Keratinocyte (primary cell): ENCODE results near the gene EGFR. TPM values are rescaled to one million over a fixed set of nuclear protein-coding genes. Genes with fewer than 3 reads are reported as not detected.

Source experiments
- DNase-seq: peaks from one replicate; pipeline ENCODE4 v3.0.0-alpha.2; 2011; ENCODE audit warnings: low read depth, missing footprints, low spot score
- FAIRE-seq: peaks from 2 replicates; lab custom pipeline; 2011; peaks lifted over from hg19 to GRCh38; lab: Jason Lieb, UNC
- H2AFZ ChIP-seq: 2 replicates; pipeline ENCODE4 v1.6.0; 2012; ENCODE audit warnings: low read length, control low read depth, inconsistent platforms; ENCODE audit not compliant: control insufficient read depth
- H3K27ac ChIP-seq: 2 replicates; pipeline ENCODE4 v1.5.1; 2011; ENCODE audit warnings: low read length; ENCODE audit not compliant: control insufficient read depth, insufficient read depth
- H3K27me3 ChIP-seq: 3 replicates; pipeline ENCODE4 v1.6.0; 2011; ENCODE audit warnings: low read length; ENCODE audit not compliant: control insufficient read depth, insufficient read depth; ENCODE audit errors: extremely low read depth
- H3K36me3 ChIP-seq, 2 experiments: 2 replicates in 1 of 2; 3 replicates in 1 of 2; pipeline ENCODE4 v1.5.1; 2011; ENCODE audit warnings: low read length in 2 of 2, mild to moderate bottlenecking in 1 of 2; ENCODE audit not compliant: control insufficient read depth in 2 of 2, insufficient read depth in 2 of 2; ENCODE audit errors: extremely low read depth in 1 of 2
- H3K4me1 ChIP-seq: 3 replicates; pipeline ENCODE4 v1.5.1; 2011; ENCODE audit warnings: low read length; ENCODE audit not compliant: control insufficient read depth, insufficient read depth; ENCODE audit errors: extremely low read depth
- H3K4me2 ChIP-seq: 3 replicates; pipeline ENCODE4 v1.6.0; 2011; ENCODE audit warnings: low read depth, low read length; ENCODE audit not compliant: control insufficient read depth, insufficient read depth; ENCODE audit errors: extremely low read depth
- H3K4me3 ChIP-seq, 3 experiments: fragments of 200-600 bp in 1 of 3; sonication (generic) in 1 of 3; 2 replicates in 2 of 3; 3 replicates in 1 of 3; pipeline ENCODE4 v1.5.1; 2011 to 2016; ENCODE audit warnings: low read length in 3 of 3, mild to moderate bottlenecking in 3 of 3, control low read depth in 2 of 3, inconsistent platforms in 1 of 3, low read depth in 1 of 3, mixed read lengths in 1 of 3, mixed run types in 1 of 3, moderate library complexity in 1 of 3; ENCODE audit not compliant: control insufficient read depth in 2 of 3, insufficient read depth in 2 of 3; ENCODE audit errors: extremely low read depth in 1 of 3
- H3K79me2 ChIP-seq: 2 replicates; pipeline ENCODE4 v1.6.0; 2012; ENCODE audit warnings: low read length; ENCODE audit not compliant: control insufficient read depth, insufficient read depth
- H3K9ac ChIP-seq: 3 replicates; pipeline ENCODE4 v1.6.0; 2011; ENCODE audit warnings: low read length; ENCODE audit not compliant: control insufficient read depth, insufficient read depth; ENCODE audit errors: extremely low read depth
- H3K9me1 ChIP-seq: 3 replicates; pipeline ENCODE4 v1.6.0; 2011; ENCODE audit warnings: low read length; ENCODE audit not compliant: control insufficient read depth, insufficient read depth; ENCODE audit errors: extremely low read depth
- H3K9me3 ChIP-seq: 2 replicates; pipeline ENCODE4 v1.5.1; 2012; ENCODE audit warnings: low read depth, low read length; ENCODE audit not compliant: control insufficient read depth
- H4K20me1 ChIP-seq: 3 replicates; pipeline ENCODE4 v1.6.0; 2011; ENCODE audit warnings: low read length; ENCODE audit not compliant: control insufficient read depth, insufficient read depth; ENCODE audit errors: extremely low read depth
- EZH2 ChIP-seq: IDR thresholded peaks from one replicate; pipeline ENCODE4 v1.6.1; 2012; ENCODE audit warnings: inconsistent platforms, mild to moderate bottlenecking, low read length, moderate library complexity
- dilution Hi-C: fragments of 300-500 bp; cut with MboI; formaldehyde crosslinking; loops from one replicate; pipeline ENCODE4 v1.7.0; 2020; ENCODE audit warnings: low sequenced_read_pairs; ENCODE audit not compliant: extremely low pct_ligation_motif_present
- polyA plus RNA-seq, 5 experiments: library from polyadenylated mRNA; depleted of rRNA in 3 of 5; stranded (reverse) in 3 of 5; stranded (forward) in 1 of 5; unstranded in 1 of 5; fragments of >200 nt; gene quantifications; 1 replicate in 1 of 5; 2 replicates in 3 of 5; 3 replicates in 1 of 5; pipeline versions ENCODE4 v1.2.1 to v1.2.3, GENCODE V29; 2011 to 2012; ENCODE audit warnings: missing spikeins in 2 of 5, low read depth in 1 of 5, low replicate concordance in 1 of 5
- TF ChIP-seq, protein P1 (sequence below), 3 experiments: IDR thresholded peaks in 1 of 3; conservative IDR thresholded peaks in 1 of 3; optimal IDR thresholded peaks in 1 of 3; 2 replicates in 2 of 3; 3 replicates in 1 of 3; pipeline versions ENCODE3 to v1.5.1; 2011; ENCODE audit warnings: low read length in 3 of 3, mild to moderate bottlenecking in 3 of 3, moderate library complexity in 2 of 3, control low read depth in 1 of 3, inconsistent platforms in 1 of 3; ENCODE audit not compliant: insufficient read depth in 2 of 3; ENCODE audit errors: extremely low read depth in 1 of 3

EGFR gene
- polyA plus RNA-seq, 1 donor (not counting 4 experiments of a cell fraction or from before 2014, with no cell fraction given): 120 TPM

DNA sequence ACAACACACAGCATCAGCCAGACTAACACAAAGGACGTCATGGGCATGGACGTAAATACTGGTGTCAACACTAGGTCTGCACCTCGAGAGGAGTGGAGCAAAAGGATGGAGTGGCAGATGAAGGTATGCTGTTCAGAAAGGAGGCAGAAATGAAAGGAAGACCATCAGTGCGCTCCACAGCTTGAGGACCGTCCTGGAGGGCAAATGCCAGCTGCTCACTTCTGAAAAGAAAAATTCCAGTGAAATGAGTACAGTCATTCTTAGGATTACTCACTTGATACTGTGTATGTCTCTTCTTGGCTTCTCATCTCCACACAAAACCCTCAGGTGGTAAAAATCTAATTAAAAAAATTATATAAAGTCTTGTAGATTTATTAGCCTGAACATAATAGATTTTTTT, 44.8 kb downstream of the EGFR start:
- DNase-seq: no peak
- Histone ChIP-seq H3K9ac (peak overlapping the region; percentile 18), H3K4me1 (peaks cover 69% of the 10 kb centered on the region)

DNA sequence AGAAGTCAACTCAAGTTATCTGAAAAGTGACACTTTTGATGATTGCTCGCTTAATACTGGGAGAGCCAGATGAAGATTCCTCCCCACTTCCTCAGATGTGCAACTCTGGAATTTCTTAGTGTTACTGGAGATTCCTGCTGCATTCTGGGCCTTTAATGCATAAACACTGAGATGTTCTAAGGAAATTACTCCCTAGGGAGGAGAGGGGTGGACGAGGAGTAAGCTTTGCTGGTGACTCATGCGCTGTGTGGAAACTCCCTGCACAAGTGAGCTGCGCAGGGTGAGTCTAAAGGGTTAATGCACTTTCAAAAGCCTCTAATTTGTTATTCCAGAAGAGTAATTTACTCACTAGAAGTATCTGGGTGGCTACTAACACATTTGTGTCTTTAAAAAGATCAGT, 46.3 kb downstream of the EGFR start:
- no peak overlapping the region for H2AFZ ChIP-seq
- H3K4me1 ChIP-seq: peaks cover 81% of the 10 kb centered on the region
- H3K9ac ChIP-seq: peak overlapping the region; percentile 73
- FAIRE-seq: peak; percentile 92
- dilution Hi-C loops: no loop called here
- H3K79me2 ChIP-seq: peaks cover 83% of the 10 kb centered on the region
- peaks cover 35 to 45% of the 10 kb centered on the region in 2 experiments for H3K36me3 ChIP-seq
- H3K27ac ChIP-seq: peak overlapping the region; percentile 94
- no peak overlapping the region for H3K4me3 ChIP-seq
- peaks cover 9% of the 10 kb centered on the region for H3K9me1 ChIP-seq
- H3K4me2 ChIP-seq: peak overlapping the region; percentile 57
- DNase-seq: peak; percentile 80
- H3K27me3 ChIP-seq: no peaks in the 10 kb centered on the region
- no peak for TF ChIP-seq EZH2
- TF ChIP-seq, protein P1, sequence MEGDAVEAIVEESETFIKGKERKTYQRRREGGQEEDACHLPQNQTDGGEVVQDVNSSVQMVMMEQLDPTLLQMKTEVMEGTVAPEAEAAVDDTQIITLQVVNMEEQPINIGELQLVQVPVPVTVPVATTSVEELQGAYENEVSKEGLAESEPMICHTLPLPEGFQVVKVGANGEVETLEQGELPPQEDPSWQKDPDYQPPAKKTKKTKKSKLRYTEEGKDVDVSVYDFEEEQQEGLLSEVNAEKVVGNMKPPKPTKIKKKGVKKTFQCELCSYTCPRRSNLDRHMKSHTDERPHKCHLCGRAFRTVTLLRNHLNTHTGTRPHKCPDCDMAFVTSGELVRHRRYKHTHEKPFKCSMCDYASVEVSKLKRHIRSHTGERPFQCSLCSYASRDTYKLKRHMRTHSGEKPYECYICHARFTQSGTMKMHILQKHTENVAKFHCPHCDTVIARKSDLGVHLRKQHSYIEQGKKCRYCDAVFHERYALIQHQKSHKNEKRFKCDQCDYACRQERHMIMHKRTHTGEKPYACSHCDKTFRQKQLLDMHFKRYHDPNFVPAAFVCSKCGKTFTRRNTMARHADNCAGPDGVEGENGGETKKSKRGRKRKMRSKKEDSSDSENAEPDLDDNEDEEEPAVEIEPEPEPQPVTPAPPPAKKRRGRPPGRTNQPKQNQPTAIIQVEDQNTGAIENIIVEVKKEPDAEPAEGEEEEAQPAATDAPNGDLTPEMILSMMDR (optimal IDR thresholded peaks at IDR 0.05 in 1 of 3, IDR thresholded peaks at IDR 0.05 in 1 of 3, conservative IDR thresholded peaks at IDR 0.05 in 1 of 3; ENCODE audit: extremely low read depth in 1 of 3, insufficient read depth in 2 of 3, low read length in 3 of 3): no peak
- no peaks in the 10 kb centered on the region for H3K9me3 ChIP-seq
- no peaks in the 10 kb centered on the region for H4K20me1 ChIP-seq

More for the DNA sequence above, 44.8 kb downstream of the EGFR start:
- Histone ChIP-seq H2AFZ (no peak overlapping the region), H3K27me3 (no peaks in the 10 kb centered on the region), H3K36me3 (peaks cover 35 to 39% of the 10 kb centered on the region in 2 experiments), H3K9me1 (peaks cover 4% of the 10 kb centered on the region), H3K27ac (peak overlapping the region; percentile 94), H3K79me2 (peaks cover 83% of the 10 kb centered on the region), H3K4me2 (peak overlapping the region; percentile 65), H3K4me3 (no peak overlapping the region), H4K20me1 (no peaks in the 10 kb centered on the region), H3K9me3 (no peaks in the 10 kb centered on the region)
- peak; percentile 83 for FAIRE-seq
- TF ChIP-seq, protein P1 (optimal IDR thresholded peaks at IDR 0.05 in 1 of 3, IDR thresholded peaks at IDR 0.05 in 1 of 3, conservative IDR thresholded peaks at IDR 0.05 in 1 of 3; ENCODE audit: extremely low read depth in 1 of 3, insufficient read depth in 2 of 3, low read length in 3 of 3): no peak
- no peak for TF ChIP-seq EZH2
- dilution Hi-C loops: no loop called here
